IMR-90 (cell line): ENCODE data around the gene MR1.

ENCODE experiments used
- CTCF ChIP-seq: conservative IDR thresholded peaks from 2 replicates; pipeline ENCODE4 v1.5.1; 2012; ENCODE audit warnings: mild to moderate bottlenecking, low read depth, low read length, improper control_type of control experiment
- SMC3 ChIP-seq: fragments of 150-350 bp; IDR thresholded peaks from 2 replicates; pipeline ENCODE4 v1.6.1; 2016; ENCODE audit warnings: low read depth, mild to moderate bottlenecking, antibody characterized with exemption, low read length, moderate library complexity

DNA sequence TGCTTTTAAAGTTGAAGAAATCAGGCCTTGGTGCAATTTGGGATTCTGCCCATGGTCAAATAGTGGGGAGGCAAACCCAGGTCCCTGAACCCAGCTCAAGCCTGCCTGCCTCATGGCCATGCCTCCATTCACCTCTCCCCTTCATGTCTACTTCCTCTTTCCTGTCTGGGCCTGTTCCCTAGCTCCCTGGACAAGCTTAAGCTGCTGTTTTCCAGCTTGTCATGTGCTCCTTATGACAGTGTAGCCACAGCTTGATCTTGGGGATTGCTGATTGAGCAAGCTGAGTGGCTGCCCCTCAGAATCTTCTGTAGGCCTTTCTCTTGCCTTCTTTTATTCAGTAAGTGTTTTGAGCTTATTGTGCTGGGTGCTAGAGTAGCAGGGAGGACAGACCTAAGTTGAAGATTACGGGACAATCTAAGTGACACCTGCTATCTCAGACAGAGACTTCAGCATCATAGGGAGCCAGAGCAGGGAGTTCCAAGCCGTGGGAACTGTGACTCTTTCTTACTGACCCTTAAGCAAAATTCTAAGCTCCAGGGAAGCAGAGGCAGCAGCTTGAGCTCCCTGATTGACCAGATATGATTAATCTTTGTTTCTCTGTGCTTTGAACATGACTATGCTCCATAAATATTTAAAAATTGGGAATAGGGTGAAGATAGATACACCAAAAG, 520 bp upstream of the MR1 start:
- no peak for TF ChIP-seq SMC3
- TF ChIP-seq CTCF, result no peak
